Progenitor cell of endocrine pancreas (in vitro differentiated cells): ENCODE data around the gene LAMB1. TPM values are rescaled to one million over a fixed set of nuclear protein-coding genes. Genes with fewer than 3 reads are reported as not detected.

ENCODE experiments used
- DNase-seq: peaks from one replicate; pipeline ENCODE4 v3.0.0; 2021; ENCODE audit warnings: low spot score; ENCODE audit not compliant: unreplicated experiment
- H3K27ac Mint-ChIP-seq: 2 replicates; pipeline ENCODE4 v1.8.0; 2021; ENCODE audit warnings: mild to moderate bottlenecking, moderate library complexity, mixed read lengths
- H3K27me3 Mint-ChIP-seq: 2 replicates; pipeline ENCODE4 v1.8.0; 2021; ENCODE audit warnings: mixed read lengths
- H3K36me3 Mint-ChIP-seq: 2 replicates; pipeline ENCODE4 v1.8.0; 2022; ENCODE audit warnings: mixed read lengths; ENCODE audit not compliant: insufficient read depth
- H3K4me1 Mint-ChIP-seq: 2 replicates; pipeline ENCODE4 v1.8.0; 2021; ENCODE audit warnings: low read depth, mixed read lengths
- H3K4me3 Mint-ChIP-seq: 2 replicates; pipeline ENCODE4 v1.8.0; 2021; ENCODE audit warnings: low read depth, mild to moderate bottlenecking, moderate library complexity, mixed read lengths
- H3K9me3 Mint-ChIP-seq: 2 replicates; pipeline ENCODE4 v1.8.0; 2021; ENCODE audit warnings: low read depth, mixed read lengths
- CTCF ChIP-seq: fragments of 200-600 bp; sonication (generic); IDR thresholded peaks from one replicate; pipeline ENCODE4 v1.5.0; 2021; ENCODE audit warnings: antibody characterized with exemption, mild to moderate bottlenecking; ENCODE audit not compliant: unreplicated experiment
- total RNA-seq: library from RNA; stranded (reverse); gene quantifications from 2 replicates; pipeline ENCODE4 v1.2.1, GENCODE V29; 2021

LAMB1 gene
- total RNA-seq, 1 donor from 2014 or later, result 275 TPM

GRCh38 chr7:107911981-107912380 lies 91.0 kb downstream of the LAMB1 start:
- Mint-ChIP-seq H3K36me3 (peaks cover 50% of the 10 kb centered on the region), H3K4me3 (no peak overlapping the region), H3K27me3 (no peaks in the 10 kb centered on the region)

DNA sequence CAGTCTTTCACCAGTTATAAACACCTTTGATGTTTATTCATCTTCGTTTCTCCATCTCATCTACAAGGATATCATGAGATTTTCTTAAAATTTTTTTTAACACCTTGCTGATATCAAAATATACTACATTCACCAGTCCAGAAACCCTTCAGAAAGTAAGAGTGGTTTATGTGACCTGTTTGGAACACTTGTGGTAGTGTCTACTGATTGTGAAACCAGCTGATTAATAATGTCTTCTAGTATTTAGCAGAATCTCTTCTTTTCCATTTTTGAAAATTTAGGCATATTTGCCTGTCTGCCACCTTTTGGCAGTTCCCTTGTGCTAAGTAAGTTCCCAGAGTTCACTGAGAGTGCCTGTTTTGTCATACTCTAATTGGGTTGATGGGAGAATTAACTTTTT lies 93.5 kb downstream of the LAMB1 start:
- no peak for DNase-seq
- H3K4me3 Mint-ChIP-seq, result no peak overlapping the region
- no peaks in the 10 kb centered on the region for H3K4me1 Mint-ChIP-seq
- peaks cover 47% of the 10 kb centered on the region for H3K36me3 Mint-ChIP-seq
- H3K27me3 Mint-ChIP-seq, result no peaks in the 10 kb centered on the region
- no peak overlapping the region for H3K27ac Mint-ChIP-seq
- peaks cover 4% of the 10 kb centered on the region for H3K9me3 Mint-ChIP-seq
- TF ChIP-seq CTCF, result no peak

More at GRCh38 chr7:107911981-107912380, 91.0 kb downstream of the LAMB1 start:
- DNase-seq, result no peak
- Mint-ChIP-seq H3K27ac (no peak overlapping the region), H3K9me3 (peaks cover 4% of the 10 kb centered on the region), H3K4me1 (peaks cover 1% of the 10 kb centered on the region)
- no peak for TF ChIP-seq CTCF

GRCh38 chr7:107907790-107908189 lies 95.2 kb downstream of the LAMB1 start:
- no peak for TF ChIP-seq CTCF
- no peak overlapping the region for H3K27ac Mint-ChIP-seq
- H3K4me3 Mint-ChIP-seq, result no peak overlapping the region
- peaks cover 4% of the 10 kb centered on the region for H3K9me3 Mint-ChIP-seq
- no peak for DNase-seq
- no peaks in the 10 kb centered on the region for H3K27me3 Mint-ChIP-seq
- peaks cover 45% of the 10 kb centered on the region for H3K36me3 Mint-ChIP-seq
- H3K4me1 Mint-ChIP-seq, result no peaks in the 10 kb centered on the region

DNA sequence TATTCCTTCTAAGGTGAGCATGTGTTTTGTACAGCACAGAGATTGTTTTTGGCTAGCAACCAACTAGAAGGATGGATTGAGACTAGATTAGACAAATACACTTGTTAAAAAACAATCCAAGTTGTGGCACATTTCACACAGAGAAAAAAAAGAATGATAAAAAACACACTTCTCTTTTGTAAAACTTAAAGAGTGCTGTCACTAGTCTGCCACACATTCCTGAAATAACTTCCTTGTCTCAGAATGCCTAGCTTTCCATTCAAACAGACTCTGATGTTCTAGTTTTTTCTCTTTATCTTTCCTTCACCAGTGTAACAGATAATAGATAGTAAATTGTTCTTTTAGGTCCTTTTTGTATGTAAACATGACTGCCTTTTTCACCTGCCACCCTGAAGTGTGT lies 100.6 kb downstream of the LAMB1 start:
- Mint-ChIP-seq H3K27me3 (no peaks in the 10 kb centered on the region), H3K4me3 (no peak overlapping the region), H3K27ac (peak overlapping the region; percentile 71), H3K4me1 (peaks cover 20% of the 10 kb centered on the region), H3K9me3 (no peaks in the 10 kb centered on the region), H3K36me3 (peaks cover 23% of the 10 kb centered on the region)
- TF ChIP-seq CTCF, result no peak
- DNase-seq, result no peak

DNA sequence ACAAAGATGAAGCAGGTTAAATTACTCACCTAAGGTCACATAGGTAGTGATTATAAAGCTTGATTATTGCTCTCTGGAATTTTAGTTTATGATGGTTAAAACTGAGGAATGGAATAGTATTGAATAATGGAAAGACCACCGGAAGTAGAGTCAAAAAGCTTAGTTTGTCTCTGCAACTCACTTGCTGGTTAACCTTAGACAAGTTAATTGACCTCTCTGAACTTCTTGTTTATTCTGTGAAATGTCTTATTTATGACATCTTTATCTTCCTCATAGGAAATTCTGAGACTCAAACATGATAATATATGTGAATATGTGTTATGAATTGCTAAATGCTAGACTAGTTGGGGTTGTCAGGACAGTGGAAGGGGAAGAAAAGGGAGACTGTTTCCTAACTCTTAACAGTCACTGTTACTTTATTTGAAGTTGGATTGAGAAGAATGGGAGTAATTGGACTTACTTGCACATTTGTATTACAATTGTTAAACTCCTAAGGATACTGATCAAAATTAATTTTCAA lies 102.4 kb downstream of the LAMB1 start:
- Mint-ChIP-seq H3K4me1 (peaks cover 22% of the 10 kb centered on the region), H3K27ac (no peak overlapping the region)
- no peak for DNase-seq

More for the DNA sequence above, 102.4 kb downstream of the LAMB1 start:
- H3K9me3 Mint-ChIP-seq, result no peaks in the 10 kb centered on the region
- peaks cover 15% of the 10 kb centered on the region for H3K36me3 Mint-ChIP-seq
- H3K27me3 Mint-ChIP-seq, result no peaks in the 10 kb centered on the region
- TF ChIP-seq CTCF, result no peak
- H3K4me3 Mint-ChIP-seq, result no peak overlapping the region
